CD4-positive, alpha-beta memory T cell (primary cell): Measurements from ENCODE around the gene MSH3. TPM values are rescaled to one million over a fixed set of nuclear protein-coding genes. Genes with fewer than 3 reads are reported as not detected.

ENCODE experiments used
- CTCF ChIA-PET: fragments of 350-600 bp; sonication (Branson Sonifier 250); formaldehyde crosslinking; loops from one replicate; lab custom pipeline; 2021; ENCODE audit warnings: inconsistent platforms; ENCODE audit not compliant: partially characterized antibody; lab: Charles Lee
- POLR2A ChIA-PET: fragments of 350-600 bp; sonication (Branson Sonifier 250); formaldehyde crosslinking; loops from one replicate; lab custom pipeline; 2021; ENCODE audit not compliant: partially characterized antibody; lab: Charles Lee
- DNase-seq, 5 donors: peaks; one replicate each; pipeline versions ENCODE4 v3.0.0 to v3.0.0-alpha.2; 2020 to 2022; ENCODE audit warnings: mixed read lengths in 1 of 5
- H3K27ac ChIP-seq: one replicate; pipeline ENCODE4 v1.7.0; 2013; ENCODE audit warnings: low read depth, low read length
- H3K27me3 ChIP-seq: 2 replicates; pipeline ENCODE4 v1.7.0; 2013; ENCODE audit warnings: mild to moderate bottlenecking, low read length, moderate library complexity; ENCODE audit not compliant: insufficient read depth
- H3K36me3 ChIP-seq: 2 replicates; pipeline ENCODE4 v1.7.0; 2013; ENCODE audit warnings: mild to moderate bottlenecking, low read length, moderate library complexity; ENCODE audit not compliant: insufficient read depth
- H3K4me1 ChIP-seq: 2 replicates; pipeline ENCODE4 v1.7.0; 2013; ENCODE audit warnings: mild to moderate bottlenecking, low read length, moderate library complexity; ENCODE audit not compliant: insufficient read depth
- H3K4me3 ChIP-seq, 2 donors: one replicate each; pipeline ENCODE4 v1.7.0; 2013; ENCODE audit warnings: low read length in 2 of 2, mild to moderate bottlenecking in 1 of 2
- H3K9me3 ChIP-seq, 2 donors: one replicate each; pipeline ENCODE4 v1.7.0; 2013; ENCODE audit warnings: low read length in 2 of 2, control low read depth in 1 of 2; ENCODE audit not compliant: control insufficient read depth in 1 of 2
- H3K27ac Mint-ChIP-seq, 7 donors: one replicate each; pipeline ENCODE4 v1.8.0; 2020 to 2021; ENCODE audit warnings: mixed read lengths in 7 of 7, mild to moderate bottlenecking in 6 of 7, inconsistent platforms in 3 of 7, moderate library complexity in 3 of 7
- H3K27me3 Mint-ChIP-seq, 2 donors: one replicate each; pipeline ENCODE4 v1.8.0; 2020 to 2021; ENCODE audit warnings: mixed read lengths in 2 of 2
- H3K36me3 Mint-ChIP-seq, 2 donors: one replicate each; pipeline ENCODE4 v1.8.0; 2020 to 2021; ENCODE audit warnings: mixed read lengths in 2 of 2, inconsistent platforms in 1 of 2, mild to moderate bottlenecking in 1 of 2
- H3K4me1 Mint-ChIP-seq, 4 donors: one replicate each; pipeline ENCODE4 v1.8.0; 2020 to 2021; ENCODE audit warnings: mixed read lengths in 4 of 4, mild to moderate bottlenecking in 1 of 4
- H3K4me3 Mint-ChIP-seq, 8 donors: one replicate each; pipeline ENCODE4 v1.8.0; 2020 to 2021; ENCODE audit warnings: mixed read lengths in 8 of 8, mild to moderate bottlenecking in 7 of 8, moderate library complexity in 6 of 8, inconsistent platforms in 3 of 8
- H3K9me3 Mint-ChIP-seq, 8 donors: one replicate each; pipeline ENCODE4 v1.8.0; 2020 to 2021; ENCODE audit warnings: mixed read lengths in 8 of 8, mild to moderate bottlenecking in 5 of 8, inconsistent platforms in 3 of 8, moderate library complexity in 1 of 8
- intact Hi-C: fragments of 100-400 bp; cut with micrococcal nuclease; formaldehyde crosslinking; loops from one replicate; pipeline ENCODE4 v1.15.1; 2023
- polyA plus RNA-seq, 2 donors: library from polyadenylated mRNA; unstranded; fragments of 300-500 nt; fragmentation: Illumina TruSeq; gene quantifications; one replicate each; pipeline ENCODE4 v1.2.3, GENCODE V29; 2021
- total RNA-seq, 2 experiments: library from RNA; stranded (reverse); gene quantifications; one replicate each; pipeline ENCODE4 v1.2.3, GENCODE V29; 2021

MSH3 gene
- total and polyA plus RNA-seq, 4 experiments from 2014 or later, result 14.3 to 17.1 (median 15.3) TPM

DNA sequence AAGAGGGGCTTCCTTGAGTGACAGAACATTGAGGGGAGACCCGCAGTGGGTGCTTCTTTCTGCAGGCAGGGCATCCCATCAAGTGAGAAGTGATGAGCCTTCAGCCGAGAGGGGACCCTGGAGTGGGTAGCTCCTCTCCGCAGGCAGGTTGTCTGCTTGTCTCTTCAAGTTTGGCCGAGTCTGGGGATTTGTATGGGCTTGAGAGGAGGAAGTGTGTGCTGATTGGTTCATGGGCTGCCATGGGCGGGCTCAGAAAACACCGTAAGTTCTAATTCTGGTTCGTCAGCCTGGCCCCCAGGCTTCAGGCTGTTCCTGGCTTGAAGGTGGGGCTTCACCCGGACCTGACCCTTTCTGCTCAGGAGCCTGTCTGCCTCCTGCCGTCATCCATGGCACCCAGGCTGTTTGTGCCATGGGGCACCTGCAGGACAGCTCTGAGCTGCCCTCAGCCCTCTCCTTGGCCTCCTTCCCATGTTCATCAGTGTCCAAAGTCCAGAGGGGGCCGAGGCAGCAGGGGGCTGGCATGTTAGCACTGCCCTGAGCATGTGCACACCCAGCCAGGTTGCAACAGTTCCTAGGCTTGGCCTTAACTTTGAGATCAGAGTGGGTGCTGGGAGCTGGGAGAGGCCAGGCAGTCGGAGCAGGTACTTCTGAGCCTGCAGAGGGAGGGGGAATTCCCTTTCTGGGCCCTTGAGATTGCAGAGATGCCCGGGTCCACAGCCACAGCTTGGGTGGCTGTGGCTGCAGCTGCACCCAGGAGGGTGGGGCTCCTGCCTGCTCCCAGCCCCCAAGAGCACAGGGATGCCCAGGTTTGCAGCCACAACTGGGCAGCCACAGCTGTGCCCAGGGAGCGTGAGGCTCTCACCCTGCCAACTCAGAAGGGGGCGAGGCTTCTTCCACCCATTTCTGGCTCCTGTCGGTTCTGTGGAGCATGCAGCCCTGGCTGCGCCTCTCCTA is 13.8 kb downstream of the MSH3 start:
- H3K9me3 ChIP-seq, result no peaks in the 10 kb centered on the region
- H3K4me3 ChIP-seq, result no peak overlapping the region
- Mint-ChIP-seq H3K27ac (peak overlapping the region in 2 of 7 donors; percentile 68), H3K4me1 (peaks cover 7 to 23% (median 14%) of the 10 kb centered on the region in 4 donors), H3K36me3 (peaks cover 39 to 62% of the 10 kb centered on the region in 2 donors), H3K9me3 (peaks cover 0 to 2% (median 0%) of the 10 kb centered on the region in 8 donors), H3K27me3 (no peaks in the 10 kb centered on the region), H3K4me3 (no peak overlapping the region)
- ChIA-PET CTCF (interaction anchor here (1.1 to 2.9 kb wide), 2 partner anchors 12 to 188 kb away, joined by 3 to 7 read pairs; no protein-coding TSS in a partner anchor), POLR2A (interaction anchor here (1.4 kb wide), 1 partner anchor 14 kb away, joined by 3 read pairs; the partner anchor contains the start of gene MSH3)
- no peak overlapping the region for H3K27ac ChIP-seq
- intact Hi-C loops, result no loop called here
- no peak for DNase-seq
- H3K27me3 ChIP-seq, result no peaks in the 10 kb centered on the region
- peaks cover 12% of the 10 kb centered on the region for H3K36me3 ChIP-seq
- no peaks in the 10 kb centered on the region for H3K4me1 ChIP-seq

DNA sequence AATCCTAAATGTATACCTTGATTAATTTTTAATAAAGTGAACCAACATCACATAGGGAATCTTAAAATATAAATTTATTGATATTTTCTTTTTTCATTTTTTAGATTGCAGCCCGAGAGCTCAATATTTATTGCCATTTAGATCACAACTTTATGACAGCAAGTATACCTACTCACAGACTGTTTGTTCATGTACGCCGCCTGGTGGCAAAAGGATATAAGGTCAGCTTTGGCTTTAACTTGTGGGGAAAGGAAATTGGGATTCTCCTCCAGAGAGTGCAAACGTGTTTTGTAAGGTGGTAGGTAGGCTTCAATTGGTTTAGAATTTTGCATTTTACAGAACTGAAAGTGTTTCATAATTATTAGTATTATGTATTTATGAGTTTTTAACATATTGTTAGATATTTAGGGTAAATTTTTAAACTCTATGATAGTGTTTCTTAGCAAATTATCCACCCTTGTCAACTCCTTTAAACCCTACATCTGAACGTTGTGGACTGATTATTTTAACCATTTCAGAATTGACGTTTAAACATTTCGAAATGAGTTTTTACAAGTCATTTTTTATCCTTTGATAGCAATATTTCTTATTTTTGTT is 17.8 kb downstream of the MSH3 start:
- no peaks in the 10 kb centered on the region for H3K9me3 ChIP-seq
- Mint-ChIP-seq H3K4me3 (no peak overlapping the region), H3K4me1 (peaks cover 0 to 10% (median 5%) of the 10 kb centered on the region in 4 donors), H3K27me3 (no peaks in the 10 kb centered on the region), H3K9me3 (no peaks in the 10 kb centered on the region), H3K36me3 (peaks cover 36 to 59% of the 10 kb centered on the region in 2 donors), H3K27ac (no peak overlapping the region)
- intact Hi-C loops, result loop anchor here (1.0 kb wide), 4 partner anchors 17 to 581 kb away; no protein-coding TSS in a partner anchor
- no peaks in the 10 kb centered on the region for H3K4me1 ChIP-seq
- no peaks in the 10 kb centered on the region for H3K27me3 ChIP-seq
- no peak overlapping the region for H3K27ac ChIP-seq
- ChIA-PET POLR2A (interaction anchor here (1.8 kb wide), 1 partner anchor 18 kb away, joined by 6 read pairs; the partner anchor contains the start of genes DHFR and MSH3), CTCF (interaction anchor here (0.7 to 2.7 kb wide), 9 partner anchors 14 to 580 kb away, joined by 3 to 23 read pairs (median 5); partner anchors contain the start of genes DHFR and MSH3)
- peaks cover 30% of the 10 kb centered on the region for H3K36me3 ChIP-seq
- H3K4me3 ChIP-seq, result no peak overlapping the region
- DNase-seq, result peak; percentile 51 to 63 (median 53)

DNA sequence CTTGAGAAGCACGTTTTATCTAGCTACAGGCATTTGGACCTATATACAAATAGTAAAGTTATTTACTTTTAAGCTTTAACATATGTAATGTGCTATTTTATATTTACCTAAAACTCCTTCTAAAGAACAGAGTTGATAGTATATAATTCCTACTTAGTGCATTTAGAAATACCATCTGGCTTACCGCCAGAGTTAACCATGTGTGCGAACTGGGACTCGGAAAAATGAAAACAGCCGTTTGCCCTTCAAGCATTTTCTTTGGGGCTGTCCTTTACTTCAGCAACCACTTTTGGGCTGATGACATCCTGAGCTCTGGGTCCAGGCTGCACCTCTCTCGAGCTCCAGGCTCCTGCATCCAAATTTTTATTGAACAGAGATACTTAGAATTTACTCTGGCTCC is 22.3 kb downstream of the MSH3 start:
- Histone ChIP-seq H3K9me3 (no peaks in the 10 kb centered on the region), H3K36me3 (peaks cover 35% of the 10 kb centered on the region), H3K27me3 (no peaks in the 10 kb centered on the region), H3K4me1 (no peaks in the 10 kb centered on the region), H3K27ac (no peak overlapping the region), H3K4me3 (no peak overlapping the region)
- H3K27me3 Mint-ChIP-seq, result no peaks in the 10 kb centered on the region
- H3K4me3 Mint-ChIP-seq, result no peak overlapping the region
- no peak for DNase-seq
- H3K9me3 Mint-ChIP-seq, result no peaks in the 10 kb centered on the region
- H3K27ac Mint-ChIP-seq, result no peak overlapping the region
- ChIA-PET POLR2A (no interaction called here), CTCF (interaction anchor here (1.3 kb wide), 1 partner anchor 332 kb away, joined by 3 read pairs; no protein-coding TSS in a partner anchor)
- H3K36me3 Mint-ChIP-seq, result peaks cover 50 to 62% of the 10 kb centered on the region in 2 donors
- intact Hi-C loops, result no loop called here
- peaks cover 0 to 2% (median under 1%) of the 10 kb centered on the region in 4 donors for H3K4me1 Mint-ChIP-seq

DNA sequence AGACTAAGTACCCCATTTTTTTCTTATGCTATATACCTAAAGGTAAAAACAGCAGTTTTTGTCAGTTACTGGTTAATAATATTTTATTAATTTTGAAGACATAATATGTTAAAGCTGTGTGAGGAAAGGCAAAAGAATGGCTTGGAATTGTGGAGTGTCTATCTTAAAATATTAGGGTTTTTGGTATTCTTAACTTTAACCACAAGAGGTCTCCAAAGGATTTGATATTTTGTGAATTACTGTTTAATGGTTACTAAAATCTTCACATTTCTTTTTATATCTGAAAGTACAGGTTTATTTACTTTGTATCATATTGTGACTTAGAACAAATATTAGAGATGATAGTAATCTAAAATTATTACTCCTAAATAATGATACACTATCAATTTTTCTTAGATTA is 32.3 kb downstream of the MSH3 start:
- Mint-ChIP-seq H3K27ac (no peak overlapping the region), H3K9me3 (no peaks in the 10 kb centered on the region), H3K4me3 (no peak overlapping the region), H3K27me3 (no peaks in the 10 kb centered on the region), H3K4me1 (peaks cover 13 to 28% (median 19%) of the 10 kb centered on the region in 4 donors), H3K36me3 (peaks cover 19 to 24% of the 10 kb centered on the region in 2 donors)
- Histone ChIP-seq H3K4me3 (no peak overlapping the region), H3K27me3 (no peaks in the 10 kb centered on the region), H3K4me1 (peaks cover 5% of the 10 kb centered on the region), H3K9me3 (no peaks in the 10 kb centered on the region), H3K27ac (no peak overlapping the region), H3K36me3 (no peaks in the 10 kb centered on the region)
- ChIA-PET CTCF (interaction anchor here (1.0 to 4.3 kb wide), 8 partner anchors 14 to 614 kb away, joined by 3 to 44 read pairs (median 8); no protein-coding TSS in a partner anchor), POLR2A (no interaction called here)
- intact Hi-C loops, result loop anchor here (1.0 to 5.0 kb wide), 4 partner anchors 422 to 611 kb away; no protein-coding TSS in a partner anchor
- DNase-seq, result peak in 4 of 5 donors; percentile 32 to 41 (median 37)

DNA sequence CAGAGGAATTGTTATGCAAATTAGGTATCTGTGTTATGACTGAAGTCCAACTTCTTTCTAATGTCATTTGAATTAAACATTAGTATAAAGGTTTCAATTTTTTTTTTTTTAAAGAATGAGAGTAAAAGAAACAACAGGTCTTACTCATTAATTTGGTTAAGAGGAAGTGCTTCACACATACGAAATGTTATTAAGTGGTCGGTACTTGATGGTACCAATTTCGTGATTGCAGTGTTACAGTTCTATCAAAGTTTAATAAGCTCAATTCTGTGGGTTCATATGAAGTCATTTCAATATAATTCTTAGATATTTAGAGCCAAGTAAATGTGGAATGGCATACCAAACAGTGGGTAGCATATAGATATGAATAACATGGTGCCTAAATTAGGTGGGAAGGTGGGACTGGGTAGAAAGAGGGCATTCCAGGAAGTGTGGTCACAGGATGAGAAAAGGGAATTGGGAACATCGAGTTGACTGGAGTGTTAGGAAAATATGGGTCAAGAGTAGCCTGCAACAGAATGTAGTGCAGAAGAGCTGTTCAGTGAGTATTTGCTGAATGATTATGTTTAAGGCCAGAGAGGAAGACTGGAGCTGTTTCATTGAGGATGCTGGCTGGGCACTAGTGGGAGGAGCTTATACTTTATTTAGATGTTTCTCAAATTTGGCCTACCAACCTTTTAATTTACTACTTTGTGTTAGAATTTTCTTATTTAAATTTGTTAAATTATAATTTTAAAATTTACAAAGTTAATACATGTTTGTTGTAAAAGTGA is 34.4 kb downstream of the MSH3 start:
- peaks cover 7 to 14% of the 10 kb centered on the region in 2 donors for H3K36me3 Mint-ChIP-seq
- ChIA-PET POLR2A (no interaction called here), CTCF (interaction anchor here (0.9 to 4.3 kb wide), 7 partner anchors 77 to 511 kb away, joined by 3 to 44 read pairs (median 4); no protein-coding TSS in a partner anchor)
- no peaks in the 10 kb centered on the region for H3K27me3 Mint-ChIP-seq
- Histone ChIP-seq H3K4me3 (no peak overlapping the region), H3K4me1 (peaks cover 5% of the 10 kb centered on the region), H3K9me3 (no peaks in the 10 kb centered on the region), H3K27ac (no peak overlapping the region), H3K36me3 (no peaks in the 10 kb centered on the region), H3K27me3 (no peaks in the 10 kb centered on the region)
- H3K4me3 Mint-ChIP-seq, result peak overlapping the region in 1 of 8 donors; percentile 44
- no peaks in the 10 kb centered on the region for H3K9me3 Mint-ChIP-seq
- peak overlapping the region in 4 of 7 donors; percentile 21 to 65 (median 50) for H3K27ac Mint-ChIP-seq
- intact Hi-C loops, result loop anchor here (5.0 kb wide), 1 partner anchor 608 kb away; no protein-coding TSS in a partner anchor
- peaks cover 13 to 28% (median 14%) of the 10 kb centered on the region in 4 donors for H3K4me1 Mint-ChIP-seq
- no peak for DNase-seq

DNA sequence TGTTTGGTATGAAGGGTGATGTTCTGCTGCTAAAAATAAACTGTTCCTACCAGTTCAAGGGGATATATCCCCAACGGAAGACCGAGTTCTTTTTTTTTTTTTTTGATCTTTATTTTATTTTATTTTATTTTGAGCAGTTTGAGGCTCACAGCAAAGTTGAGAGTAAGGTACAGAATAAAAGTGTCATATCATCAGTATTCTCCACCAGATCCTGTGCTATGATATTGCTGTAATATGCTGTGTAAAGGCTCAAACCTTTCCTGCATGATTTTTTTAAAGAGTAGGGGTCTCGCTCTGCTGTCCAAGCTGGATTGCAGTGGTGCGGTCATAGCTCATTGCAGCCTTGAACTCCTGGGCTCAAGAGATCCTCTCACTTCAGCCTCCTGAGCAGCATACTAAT is 35.2 kb downstream of the MSH3 start:
- Histone ChIP-seq H3K27me3 (no peaks in the 10 kb centered on the region), H3K9me3 (no peaks in the 10 kb centered on the region), H3K27ac (no peak overlapping the region), H3K4me1 (peaks cover 5% of the 10 kb centered on the region), H3K36me3 (no peaks in the 10 kb centered on the region), H3K4me3 (no peak overlapping the region)
- Mint-ChIP-seq H3K4me1 (peaks cover 13 to 25% (median 14%) of the 10 kb centered on the region in 4 donors), H3K27ac (no peak overlapping the region), H3K27me3 (no peaks in the 10 kb centered on the region), H3K36me3 (peaks cover 6% of the 10 kb centered on the region in 2 donors), H3K9me3 (no peaks in the 10 kb centered on the region), H3K4me3 (no peak overlapping the region)
- intact Hi-C loops, result loop anchor here (5.0 kb wide), 1 partner anchor 608 kb away; no protein-coding TSS in a partner anchor
- POLR2A ChIA-PET, result no interaction called here
- CTCF ChIA-PET, result interaction anchor here (0.8 to 3.5 kb wide), 4 partner anchors 17 to 510 kb away, joined by 3 to 44 read pairs (median 4); no protein-coding TSS in a partner anchor
- no peak for DNase-seq
